Ishikawa (cell line): ENCODE data around the gene RNF138.
A peak's percentile ranks its signal among the peaks of the same experiment; 100 is the strongest.

Experiments used
- CEBPB ChIP-seq: IDR thresholded peaks from 2 replicates; pipeline ENCODE4 v1.6.1; 2012
- CREB1 ChIP-seq: IDR thresholded peaks from 2 replicates; pipeline ENCODE4 v1.6.1; 2012; ENCODE audit warnings: low read depth
- EGR1 ChIP-seq: IDR thresholded peaks from 2 replicates; pipeline ENCODE4 v1.6.1; 2012
- EP300 ChIP-seq: IDR thresholded peaks from 2 replicates; pipeline ENCODE4 v1.6.1; 2012; ENCODE audit warnings: borderline replicate concordance
- FOXM1 ChIP-seq: IDR thresholded peaks from 2 replicates; pipeline ENCODE4 v1.6.1; 2012; ENCODE audit warnings: low read depth, borderline replicate concordance
- NFIC ChIP-seq: IDR thresholded peaks from 2 replicates; pipeline ENCODE4 v1.6.1; 2012
- RAD21 ChIP-seq: IDR thresholded peaks from 2 replicates; pipeline ENCODE4 v1.6.1; 2012; ENCODE audit warnings: low read depth
- TAF1 ChIP-seq: IDR thresholded peaks from 2 replicates; pipeline ENCODE4 v1.6.1; 2012; ENCODE audit warnings: low read depth, mild to moderate bottlenecking
- TCF12 ChIP-seq: IDR thresholded peaks from 2 replicates; pipeline ENCODE4 v1.6.1; 2012; ENCODE audit warnings: low read depth
- TEAD4 ChIP-seq: IDR thresholded peaks from 2 replicates; pipeline ENCODE4 v1.6.1; 2012
- ZBTB7A ChIP-seq: IDR thresholded peaks from 2 replicates; pipeline ENCODE4 v1.6.1; 2012; ENCODE audit warnings: low read depth
- TF ChIP-seq, protein P1 (sequence below): IDR thresholded peaks from 2 replicates; pipeline ENCODE4 v1.6.1; 2012
- TF ChIP-seq, protein P2 (sequence below): IDR thresholded peaks from 2 replicates; pipeline ENCODE4 v1.6.1; 2012; ENCODE audit warnings: low read depth, mild to moderate bottlenecking
- TF ChIP-seq, protein P3 (sequence below): IDR thresholded peaks from 2 replicates; pipeline ENCODE4 v1.6.1; 2012

Gene RNF138

GRCh38 chr18:32056613-32057358 lies 34.9 kb upstream of the RNF138 start:
- TF ChIP-seq NFIC = peak; percentile 54; the same call in 1 of the 2 replicates
- TF ChIP-seq TCF12 = no peak

GRCh38 chr18:32057624-32058165 lies 34.0 kb upstream of the RNF138 start:
- TF ChIP-seq, protein P1, sequence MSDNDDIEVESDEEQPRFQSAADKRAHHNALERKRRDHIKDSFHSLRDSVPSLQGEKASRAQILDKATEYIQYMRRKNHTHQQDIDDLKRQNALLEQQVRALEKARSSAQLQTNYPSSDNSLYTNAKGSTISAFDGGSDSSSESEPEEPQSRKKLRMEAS = no peak
- TF ChIP-seq FOXM1 (no peak), ZBTB7A (no peak), TEAD4 (no peak), TCF12 (no peak), EGR1 (no peak), RAD21 (no peak), CEBPB (no peak)
- TF ChIP-seq, protein P2, sequence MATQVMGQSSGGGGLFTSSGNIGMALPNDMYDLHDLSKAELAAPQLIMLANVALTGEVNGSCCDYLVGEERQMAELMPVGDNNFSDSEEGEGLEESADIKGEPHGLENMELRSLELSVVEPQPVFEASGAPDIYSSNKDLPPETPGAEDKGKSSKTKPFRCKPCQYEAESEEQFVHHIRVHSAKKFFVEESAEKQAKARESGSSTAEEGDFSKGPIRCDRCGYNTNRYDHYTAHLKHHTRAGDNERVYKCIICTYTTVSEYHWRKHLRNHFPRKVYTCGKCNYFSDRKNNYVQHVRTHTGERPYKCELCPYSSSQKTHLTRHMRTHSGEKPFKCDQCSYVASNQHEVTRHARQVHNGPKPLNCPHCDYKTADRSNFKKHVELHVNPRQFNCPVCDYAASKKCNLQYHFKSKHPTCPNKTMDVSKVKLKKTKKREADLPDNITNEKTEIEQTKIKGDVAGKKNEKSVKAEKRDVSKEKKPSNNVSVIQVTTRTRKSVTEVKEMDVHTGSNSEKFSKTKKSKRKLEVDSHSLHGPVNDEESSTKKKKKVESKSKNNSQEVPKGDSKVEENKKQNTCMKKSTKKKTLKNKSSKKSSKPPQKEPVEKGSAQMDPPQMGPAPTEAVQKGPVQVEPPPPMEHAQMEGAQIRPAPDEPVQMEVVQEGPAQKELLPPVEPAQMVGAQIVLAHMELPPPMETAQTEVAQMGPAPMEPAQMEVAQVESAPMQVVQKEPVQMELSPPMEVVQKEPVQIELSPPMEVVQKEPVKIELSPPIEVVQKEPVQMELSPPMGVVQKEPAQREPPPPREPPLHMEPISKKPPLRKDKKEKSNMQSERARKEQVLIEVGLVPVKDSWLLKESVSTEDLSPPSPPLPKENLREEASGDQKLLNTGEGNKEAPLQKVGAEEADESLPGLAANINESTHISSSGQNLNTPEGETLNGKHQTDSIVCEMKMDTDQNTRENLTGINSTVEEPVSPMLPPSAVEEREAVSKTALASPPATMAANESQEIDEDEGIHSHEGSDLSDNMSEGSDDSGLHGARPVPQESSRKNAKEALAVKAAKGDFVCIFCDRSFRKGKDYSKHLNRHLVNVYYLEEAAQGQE = no peak

DNA sequence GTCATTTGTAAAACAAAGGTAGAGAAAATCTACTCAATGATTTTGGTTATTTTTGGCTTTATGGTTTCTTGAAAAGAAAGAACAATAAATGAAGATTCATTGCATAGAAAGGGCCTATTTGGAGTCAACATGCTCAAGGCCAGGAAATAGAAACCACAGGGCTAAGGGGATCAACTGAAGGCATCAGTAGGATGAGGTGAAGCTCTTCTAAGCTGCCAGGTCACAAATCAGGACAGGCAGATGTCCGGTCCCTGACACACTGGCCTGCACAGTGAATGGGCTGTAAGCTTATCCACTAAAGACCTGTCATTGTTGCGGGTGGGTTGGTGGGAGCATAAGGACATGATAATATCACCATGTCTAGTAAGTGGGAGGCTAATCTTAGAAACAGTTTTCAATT lies 31.6 kb upstream of the RNF138 start:
- no peak for TF ChIP-seq NFIC
- no peak for TF ChIP-seq CEBPB
- TF ChIP-seq TCF12 = no peak
- TF ChIP-seq, protein P1 = no peak
- TF ChIP-seq, protein P3, sequence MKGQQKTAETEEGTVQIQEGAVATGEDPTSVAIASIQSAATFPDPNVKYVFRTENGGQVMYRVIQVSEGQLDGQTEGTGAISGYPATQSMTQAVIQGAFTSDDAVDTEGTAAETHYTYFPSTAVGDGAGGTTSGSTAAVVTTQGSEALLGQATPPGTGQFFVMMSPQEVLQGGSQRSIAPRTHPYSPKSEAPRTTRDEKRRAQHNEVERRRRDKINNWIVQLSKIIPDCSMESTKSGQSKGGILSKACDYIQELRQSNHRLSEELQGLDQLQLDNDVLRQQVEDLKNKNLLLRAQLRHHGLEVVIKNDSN = no peak

DNA sequence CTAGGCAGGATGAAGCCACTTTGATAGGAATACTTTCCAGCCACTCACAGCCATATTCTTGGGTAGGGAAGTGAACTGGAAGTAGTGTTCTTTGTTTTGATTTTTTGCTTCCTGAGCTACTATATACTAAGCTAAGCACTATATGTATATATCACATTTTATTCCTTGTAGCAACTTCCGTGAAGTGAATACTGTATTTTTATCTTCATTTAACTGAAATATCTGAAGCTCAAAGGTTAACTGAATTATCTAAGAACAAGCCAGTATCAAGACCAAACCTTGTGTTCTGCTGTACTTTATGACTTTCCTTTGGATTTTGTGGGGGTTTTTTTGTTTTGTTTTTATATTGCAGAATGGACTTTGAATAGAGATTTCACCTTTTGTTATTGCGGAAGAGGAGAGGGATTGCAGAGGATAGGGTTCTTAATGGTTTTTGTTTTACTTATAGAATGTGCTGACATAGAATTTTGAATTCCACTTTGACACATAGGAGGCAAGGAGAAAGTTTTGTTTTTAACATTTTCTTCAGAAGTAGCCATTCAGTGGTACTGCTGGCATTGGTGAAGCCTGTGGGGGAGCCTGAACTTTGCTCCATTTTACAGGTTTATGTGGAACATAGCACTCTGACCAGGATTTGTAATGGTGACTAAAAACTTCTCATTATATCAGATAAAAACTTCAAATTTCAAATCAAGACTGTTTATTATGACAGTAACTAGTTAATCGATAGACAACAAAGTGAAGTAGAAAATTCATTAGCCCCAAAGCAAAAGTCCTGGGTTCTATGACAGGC lies 24.1 kb upstream of the RNF138 start:
- TF ChIP-seq, protein P2 = no peak
- TF ChIP-seq RAD21 (no peak), TEAD4 (no peak), TCF12 (no peak), EP300 (no peak), TAF1 (no peak)

DNA sequence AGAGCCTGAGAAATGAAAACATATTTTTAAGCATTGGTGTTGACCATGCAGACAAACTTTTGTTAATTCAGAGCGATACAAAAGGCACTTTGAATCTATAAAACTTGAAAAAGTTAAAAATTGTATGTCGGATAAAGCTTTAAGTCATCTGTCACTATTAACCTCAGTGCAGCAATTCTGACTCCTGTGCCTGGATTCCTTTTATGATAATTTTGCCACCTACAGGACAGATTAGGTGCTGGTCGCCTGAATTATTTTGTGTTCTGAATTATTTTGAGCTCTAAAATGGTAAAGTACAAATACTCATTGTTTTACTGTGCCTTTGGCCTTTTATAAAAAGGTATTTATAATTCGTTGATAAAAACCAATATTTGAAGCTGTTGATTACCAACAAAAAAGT lies 19.4 kb upstream of the RNF138 start:
- TF ChIP-seq, protein P3 = no peak
- TF ChIP-seq TEAD4 = no peak
- TF ChIP-seq CREB1 = no peak
- TF ChIP-seq, protein P2 = no peak
- TF ChIP-seq RAD21 = peak; percentile 37; the same call in 1 of the 2 replicates
